Mesenchymal stem cell (in vitro differentiated cells and primary cell): ENCODE results near the gene GADD45A.

Source experiments
- DNase-seq: peaks from one replicate; pipeline ENCODE4 v3.0.0-alpha.2; 2013
- H2AFZ ChIP-seq: one replicate; pipeline ENCODE4 v1.6.1; 2013; ENCODE audit warnings: low read depth, mild to moderate bottlenecking, control low read depth, inconsistent platforms, low read length, moderate library complexity
- H2AK5ac ChIP-seq: 2 replicates; pipeline ENCODE4 v1.6.1; 2013; ENCODE audit warnings: low read length, moderate library complexity, mild to moderate bottlenecking, inconsistent platforms; ENCODE audit not compliant: severe bottlenecking
- H2BK120ac ChIP-seq: one replicate; pipeline ENCODE4 v1.6.1; 2013; ENCODE audit warnings: low read depth, mild to moderate bottlenecking, inconsistent platforms, low read length, moderate library complexity
- H2BK12ac ChIP-seq, 2 experiments: one replicate each; pipeline ENCODE4 v1.6.1; 2013; ENCODE audit warnings: inconsistent platforms in 2 of 2, low read length in 2 of 2, mild to moderate bottlenecking in 2 of 2, moderate library complexity in 2 of 2, control low read depth in 1 of 2
- H2BK15ac ChIP-seq: one replicate; pipeline ENCODE4 v1.6.1; 2013; ENCODE audit warnings: mild to moderate bottlenecking, low read depth, inconsistent platforms; ENCODE audit not compliant: poor library complexity, severe bottlenecking
- H2BK5ac ChIP-seq: 2 replicates; pipeline ENCODE4 v1.6.1; 2013; ENCODE audit warnings: low read depth, mild to moderate bottlenecking, low read length, control low read depth, inconsistent platforms; ENCODE audit not compliant: poor library complexity, severe bottlenecking
- H3K14ac ChIP-seq, 2 experiments: one replicate each; pipeline ENCODE4 v1.6.1; 2013; ENCODE audit warnings: inconsistent platforms in 2 of 2, low read length in 2 of 2, control low read depth in 1 of 2, mild to moderate bottlenecking in 1 of 2, moderate library complexity in 1 of 2
- H3K18ac ChIP-seq, 2 experiments: one replicate each; pipeline ENCODE4 v1.6.1; 2013; ENCODE audit warnings: inconsistent platforms in 2 of 2, low read length in 2 of 2, control low read depth in 1 of 2, low read depth in 1 of 2, mild to moderate bottlenecking in 1 of 2
- H3K23ac ChIP-seq, 2 experiments: one replicate each; pipeline ENCODE4 v1.6.1; 2013; ENCODE audit warnings: inconsistent platforms in 2 of 2, low read length in 2 of 2, mild to moderate bottlenecking in 2 of 2, moderate library complexity in 2 of 2, control low read depth in 1 of 2
- H3K27ac ChIP-seq: 2 replicates; pipeline ENCODE4 v1.5.1; 2013; ENCODE audit warnings: mild to moderate bottlenecking, moderate library complexity, low read length, control low read depth, inconsistent platforms; ENCODE audit not compliant: poor library complexity, severe bottlenecking
- H3K27me3 ChIP-seq, 2 experiments: 2 replicates each; pipeline versions ENCODE4 v1.6.1 to v1.7.0; 2013; ENCODE audit warnings: low read length in 2 of 2, mild to moderate bottlenecking in 2 of 2, moderate library complexity in 2 of 2, control low read depth in 1 of 2, inconsistent platforms in 1 of 2; ENCODE audit not compliant: control insufficient read depth in 1 of 2, insufficient read depth in 1 of 2
- H3K36me3 ChIP-seq, 2 experiments: 2 replicates each; pipeline versions ENCODE4 v1.6.1 to v1.7.0; 2013; ENCODE audit warnings: low read length in 2 of 2, control low read depth in 1 of 2, inconsistent platforms in 1 of 2, low read depth in 1 of 2, mild to moderate bottlenecking in 1 of 2; ENCODE audit not compliant: insufficient read depth in 2 of 2, control insufficient read depth in 1 of 2
- H3K4ac ChIP-seq, 2 experiments: one replicate each; pipeline ENCODE4 v1.6.1; 2013; ENCODE audit warnings: inconsistent platforms in 2 of 2, low read length in 2 of 2, mild to moderate bottlenecking in 2 of 2, moderate library complexity in 2 of 2, control low read depth in 1 of 2, low read depth in 1 of 2
- H3K4me1 ChIP-seq: 2 replicates; pipeline ENCODE4 v1.6.1; 2013; ENCODE audit warnings: low read depth, low read length, control low read depth; ENCODE audit not compliant: control insufficient read depth, insufficient read depth
- H3K4me2 ChIP-seq: 2 replicates; pipeline ENCODE4 v1.6.1; 2013; ENCODE audit warnings: low read length, mild to moderate bottlenecking, inconsistent platforms; ENCODE audit not compliant: poor library complexity, severe bottlenecking
- H3K4me3 ChIP-seq, 2 experiments: 2 replicates each; pipeline versions ENCODE4 v1.5.1 to v1.7.0; 2013; ENCODE audit warnings: low read length in 2 of 2, mild to moderate bottlenecking in 2 of 2, control low read depth in 1 of 2, low read depth in 1 of 2; ENCODE audit not compliant: insufficient read depth in 1 of 2
- H3K79me1 ChIP-seq: replicated peaks from 2 replicates; pipeline ENCODE4 v1.6.1; 2013; ENCODE audit warnings: mild to moderate bottlenecking, control low read depth, low read length, inconsistent platforms; ENCODE audit not compliant: poor library complexity, severe bottlenecking
- H3K9ac ChIP-seq: 2 replicates; pipeline ENCODE4 v1.7.0; 2013; ENCODE audit warnings: mild to moderate bottlenecking, low read length, moderate library complexity
- H3K9me3 ChIP-seq: 2 replicates; pipeline ENCODE4 v1.7.0; 2013; ENCODE audit warnings: mild to moderate bottlenecking, low read length; ENCODE audit not compliant: control insufficient read depth
- H4K8ac ChIP-seq: one replicate; pipeline ENCODE4 v1.6.1; 2013; ENCODE audit warnings: inconsistent platforms, mild to moderate bottlenecking, low read length, moderate library complexity
- H4K91ac ChIP-seq: one replicate; pipeline ENCODE4 v1.6.1; 2013; ENCODE audit warnings: mild to moderate bottlenecking, low read length, inconsistent platforms
- WGBS: methylation state at CpG from one replicate; pipeline ENCODE4 v1.1.7; 2013; ENCODE audit warnings: mixed read lengths; 5-methylcytosine and 5-hydroxymethylcytosine counted together

The GADD45A gene

DNA sequence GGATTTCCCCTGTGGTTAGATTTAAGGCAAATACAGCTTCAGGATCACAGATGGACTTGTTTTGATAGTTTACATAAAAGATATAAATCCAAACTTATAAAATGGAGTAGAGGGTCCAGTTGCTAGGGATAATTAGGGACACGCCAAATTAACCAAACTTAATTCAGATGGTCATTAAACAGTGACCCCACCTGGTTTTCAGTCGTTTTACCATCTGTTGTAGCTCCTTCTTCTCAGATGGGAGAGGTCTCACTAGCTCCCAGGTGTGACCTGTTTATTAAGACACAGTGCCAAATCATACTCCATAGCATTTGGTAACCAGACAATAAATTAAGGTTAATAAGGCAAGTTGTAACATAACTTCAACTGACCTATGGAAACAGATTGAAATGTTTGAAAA, 8.1 kb upstream of the GADD45A start:
- H3K4me3 ChIP-seq = no peak overlapping the region
- no peak overlapping the region for H3K18ac ChIP-seq
- no peak overlapping the region for H4K8ac ChIP-seq
- peaks cover 2% of the 10 kb centered on the region for H3K4me1 ChIP-seq
- H2AK5ac ChIP-seq = no peak overlapping the region
- no peak overlapping the region for H2BK15ac ChIP-seq
- H3K27ac ChIP-seq = no peak overlapping the region
- H3K36me3 ChIP-seq = no peaks in the 10 kb centered on the region
- no peak overlapping the region for H4K91ac ChIP-seq
- H3K9ac ChIP-seq = no peak overlapping the region
- H3K4ac ChIP-seq = no peak overlapping the region
- H2BK12ac ChIP-seq = no peak overlapping the region
- no peak overlapping the region for H2BK120ac ChIP-seq
- H3K4me2 ChIP-seq = no peak overlapping the region
- no peaks in the 10 kb centered on the region for H3K27me3 ChIP-seq
- H2BK5ac ChIP-seq = no peak overlapping the region
- no peaks in the 10 kb centered on the region for H3K9me3 ChIP-seq
- 71% methylated on average over 2 of the region's 2 CpGs for WGBS
- H3K79me1 ChIP-seq = no peaks in the 10 kb centered on the region
- no peak overlapping the region for H3K23ac ChIP-seq
- H3K14ac ChIP-seq = no peak overlapping the region
- no peak for DNase-seq
- no peak overlapping the region for H2AFZ ChIP-seq

DNA sequence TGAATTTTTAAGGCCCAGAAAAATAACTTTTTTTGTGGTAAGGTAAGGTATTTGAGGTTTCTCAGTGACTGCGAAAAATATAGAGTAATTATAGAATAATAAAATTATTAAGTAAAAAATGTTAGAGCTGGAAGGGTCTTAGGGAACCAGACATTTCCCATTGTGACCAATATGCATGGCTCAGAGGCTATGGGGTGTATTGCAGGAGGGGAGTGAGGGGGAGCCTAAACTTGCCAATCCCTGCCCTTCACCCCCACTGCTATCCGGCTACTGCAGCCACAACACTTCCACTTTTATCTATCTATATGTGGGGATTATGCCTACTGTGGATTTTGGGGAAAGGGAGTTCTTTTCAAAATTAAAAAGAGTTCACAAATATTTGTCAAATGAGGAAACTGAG, 7.6 kb upstream of the GADD45A start:
- no peaks in the 10 kb centered on the region for H3K36me3 ChIP-seq
- no CpG with 5 or more reads among the region's 2 CpGs for WGBS
- no peak overlapping the region for H3K9ac ChIP-seq
- no peak overlapping the region for H2BK120ac ChIP-seq
- no peak overlapping the region for H2AFZ ChIP-seq
- no peaks in the 10 kb centered on the region for H3K27me3 ChIP-seq
- no peak overlapping the region for H3K14ac ChIP-seq
- H3K4me3 ChIP-seq = no peak overlapping the region
- no peak for DNase-seq
- no peaks in the 10 kb centered on the region for H3K79me1 ChIP-seq
- no peak overlapping the region for H3K27ac ChIP-seq
- no peak overlapping the region for H3K4me2 ChIP-seq
- no peak overlapping the region for H3K4ac ChIP-seq
- H2BK12ac ChIP-seq = no peak overlapping the region
- H2BK15ac ChIP-seq = no peak overlapping the region
- H3K23ac ChIP-seq = no peak overlapping the region
- H3K9me3 ChIP-seq = no peaks in the 10 kb centered on the region
- no peak overlapping the region for H4K8ac ChIP-seq
- no peak overlapping the region for H4K91ac ChIP-seq
- no peak overlapping the region for H2AK5ac ChIP-seq
- peaks cover 2% of the 10 kb centered on the region for H3K4me1 ChIP-seq
- H3K18ac ChIP-seq = no peak overlapping the region
- no peak overlapping the region for H2BK5ac ChIP-seq

DNA sequence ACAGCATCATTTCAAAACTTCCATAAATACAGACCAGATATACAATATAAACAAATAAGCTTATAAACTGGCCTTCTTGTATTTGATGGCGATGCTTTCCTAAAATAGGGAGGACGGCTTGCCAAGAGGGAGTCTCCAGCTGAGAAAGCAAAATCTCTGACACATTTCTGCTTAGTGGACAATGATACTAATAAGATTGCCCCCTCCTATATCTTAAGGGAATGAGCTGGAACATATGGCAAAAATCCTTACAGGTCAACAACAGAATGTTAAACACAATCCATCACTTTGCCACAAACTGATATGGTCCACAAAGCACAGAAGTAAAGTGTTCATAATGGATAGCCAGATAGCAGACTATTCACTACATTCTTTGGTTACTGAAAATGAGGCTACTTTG, 7.1 kb upstream of the GADD45A start:
- Histone ChIP-seq H3K27ac (no peak overlapping the region), H2BK15ac (no peak overlapping the region), H3K4me2 (no peak overlapping the region), H3K18ac (no peak overlapping the region), H4K91ac (no peak overlapping the region), H3K27me3 (no peaks in the 10 kb centered on the region), H3K4me1 (peaks cover 2% of the 10 kb centered on the region), H3K9ac (no peak overlapping the region), H3K4me3 (no peak overlapping the region), H2BK5ac (no peak overlapping the region), H3K79me1 (no peaks in the 10 kb centered on the region), H4K8ac (no peak overlapping the region), H3K4ac (no peak overlapping the region), H2AFZ (no peak overlapping the region), H3K36me3 (no peaks in the 10 kb centered on the region), H3K14ac (no peak overlapping the region), H2BK120ac (no peak overlapping the region), H2AK5ac (no peak overlapping the region), H3K9me3 (no peaks in the 10 kb centered on the region), H2BK12ac (no peak overlapping the region), H3K23ac (no peak overlapping the region)
- DNase-seq = no peak
- 88% methylated on average over 2 of the region's 2 CpGs for WGBS

- H3K4ac ChIP-seq = no peak overlapping the region
- H3K14ac ChIP-seq = no peak overlapping the region
- no peak overlapping the region for H3K23ac ChIP-seq
- DNase-seq = no peak
- no peak overlapping the region for H3K18ac ChIP-seq
- no peak overlapping the region for H4K8ac ChIP-seq
- no peaks in the 10 kb centered on the region for H3K27me3 ChIP-seq
- H3K79me1 ChIP-seq = no peaks in the 10 kb centered on the region
- no peak overlapping the region for H2BK15ac ChIP-seq
- H2AFZ ChIP-seq = no peak overlapping the region
- H3K9ac ChIP-seq = no peak overlapping the region
- no peak overlapping the region for H3K4me2 ChIP-seq
- H2BK5ac ChIP-seq = no peak overlapping the region
- H4K91ac ChIP-seq = no peak overlapping the region
- H2AK5ac ChIP-seq = no peak overlapping the region
- no peaks in the 10 kb centered on the region for H3K36me3 ChIP-seq
- H2BK12ac ChIP-seq = no peak overlapping the region
- no peak overlapping the region for H3K27ac ChIP-seq
- H3K4me1 ChIP-seq = peaks cover 3% of the 10 kb centered on the region
- H3K4me3 ChIP-seq = no peak overlapping the region
- H3K9me3 ChIP-seq = no peaks in the 10 kb centered on the region
- no peak overlapping the region for H2BK120ac ChIP-seq
Observed at GRCh38 chr1:67679691-67680090, 5.3 kb upstream of the GADD45A start.
